ENCODE results near the gene CIC.
A peak's percentile ranks its signal among the peaks of the same experiment; 100 is the strongest.

Gene CIC

GRCh38 chr19:42290136-42290522 is 21.1 kb downstream of the CIC start:
- no peak for DNase-seq

GRCh38 chr19:42290523-42291434 is 21.7 kb downstream of the CIC start:
- no peak for DNase-seq

- DNase-seq, result no peak
These were observed 22.4 kb downstream of the CIC start for GRCh38 chr19:42291435-42291810.

- no peak for DNase-seq
These were observed 23.2 kb downstream of the CIC start for GRCh38 chr19:42292042-42292960.

GRCh38 chr19:42292963-42293362 is 23.9 kb downstream of the CIC start:
- DNase-seq, result no peak

GRCh38 chr19:42293540-42293939 is 24.5 kb downstream of the CIC start:
- DNase-seq, result no peak

GRCh38 chr19:42293948-42294347 is 24.9 kb downstream of the CIC start:
- no peak for DNase-seq

GRCh38 chr19:42294471-42295137 is 25.6 kb downstream of the CIC start:
- no peak for DNase-seq

- DNase-seq, result no peak
These were observed 26.3 kb downstream of the CIC start for GRCh38 chr19:42295342-42295741.

- peak; percentile 34 for DNase-seq
These were observed 26.9 kb downstream of the CIC start for GRCh38 chr19:42295831-42296525.

GRCh38 chr19:42297039-42297438 is 28.0 kb downstream of the CIC start:
- no peak for DNase-seq

- DNase-seq, result no peak
These were observed 32.7 kb downstream of the CIC start, which contains the start of gene PRR19 for GRCh38 chr19:42301646-42302203. Gene PRR19, plus strand, starts transcription at chr19:42302132. Its CDS starts 7,453 bp downstream, at chr19:42309585.

GRCh38 chr19:42303101-42303464 is 34.0 kb downstream of the CIC start:
- DNase-seq, result no peak

- no peak for DNase-seq
These were observed 34.8 kb downstream of the CIC start for GRCh38 chr19:42303876-42304275.

- DNase-seq, result no peak
These were observed 37.6 kb downstream of the CIC start for GRCh38 chr19:42306646-42307045.

GRCh38 chr19:42309686-42310085 is 40.6 kb downstream of the CIC start:
- DNase-seq, result no peak

- DNase-seq, result no peak
These were observed 42.6 kb downstream of the CIC start for GRCh38 chr19:42311657-42312056.

- DNase-seq, result no peak
These were observed 43.3 kb downstream of the CIC start for GRCh38 chr19:42312370-42312769.

GRCh38 chr19:42313096-42313839 is 44.2 kb downstream of the CIC start, which contains the start of gene TMEM145:
Gene TMEM145, plus strand, starts transcription at chr19:42313309. Its CDS starts 68 bp downstream, at chr19:42313377.
- peak; percentile 30 for DNase-seq

- DNase-seq, result no peak
These were observed 45.0 kb downstream of the CIC start for GRCh38 chr19:42313840-42314755.

All from HCEC 1CT (cell line).